Transverse colon (tissue), 4 donors: Measurements from ENCODE around the gene SORL1. TPM values are rescaled to one million over a fixed set of nuclear protein-coding genes. Genes with fewer than 3 reads are reported as not detected.
"Not testable (repeated sequence)": the region's sequence is repeated elsewhere in the genome, so short reads cannot be mapped to it uniquely, and the experiment has no call there.

Source experiments
- DNase-seq: peaks from one replicate; pipeline ENCODE4 v3.0.0-alpha.2; 2019
- H3K27ac ChIP-seq, 4 donors: fragments of 200-600 bp; sonication (generic); 2 replicates each; pipeline ENCODE4 v1.5.1; 2016 to 2018; ENCODE audit warnings: inconsistent platforms in 4 of 4
- H3K27me3 ChIP-seq: fragments of 200-600 bp; sonication (generic); 2 replicates; pipeline ENCODE4 v1.5.1; 2017; ENCODE audit warnings: inconsistent platforms
- H3K36me3 ChIP-seq, 4 donors: fragments of 200-600 bp; sonication (generic); 2 replicates each; pipeline ENCODE4 v1.5.1; 2017 to 2019; ENCODE audit warnings: inconsistent platforms in 4 of 4
- H3K4me1 ChIP-seq, 4 donors: fragments of 200-600 bp; sonication (generic); 2 replicates each; pipeline ENCODE4 v1.5.1; 2017 to 2020; ENCODE audit warnings: inconsistent platforms in 4 of 4
- H3K4me3 ChIP-seq, 4 donors: fragments of 200-600 bp; sonication (generic); 1 replicate in 1 of 4; 2 replicates in 3 of 4; pipeline versions ENCODE4 v1.5.1 to v1.6.1; 2017 to 2019; ENCODE audit warnings: inconsistent platforms in 4 of 4
- H3K9me3 ChIP-seq, 2 donors: fragments of 200-600 bp; sonication (generic); 2 replicates each; pipeline ENCODE4 v1.5.1; 2017 to 2019; ENCODE audit warnings: inconsistent platforms in 2 of 2
- EP300 ChIP-seq: sonication (generic); formaldehyde crosslinking; IDR thresholded peaks from one replicate; pipeline ENCODE4 v1.6.1; 2017; ENCODE audit warnings: antibody characterized with exemption, low read depth
- POLR2A ChIP-seq: fragments of 450-650 bp; IDR thresholded peaks from one replicate; pipeline ENCODE4 v1.6.1; 2016; ENCODE audit warnings: antibody characterized with exemption, mild to moderate bottlenecking, moderate library complexity
- POLR2AphosphoS5 ChIP-seq, 3 donors: sonication (generic); formaldehyde crosslinking; IDR thresholded peaks; one replicate each; pipeline ENCODE4 v1.6.1; 2016; ENCODE audit warnings: antibody characterized with exemption in 3 of 3
- WGBS, 2 donors: methylation state at CpG; one replicate each; pipeline ENCODE4 v1.1.5; 2018; ENCODE audit warnings: low coverage in 1 of 2; 5-methylcytosine and 5-hydroxymethylcytosine counted together
- in situ Hi-C, 4 donors: fragments of 200-750 bp; cut with MboI; loops; one replicate each; pipeline versions ENCODE4 v1.15.0 to v1.15.1; 2017; ENCODE audit warnings: low sequenced_read_pairs in 3 of 4, low pct_ligation_motif_present in 1 of 4, low pct_unique_long_range_greater_than_20kb in 1 of 4
- intact Hi-C: fragments of 100-400 bp; cut with DNase I; formaldehyde crosslinking; loops from one replicate; pipeline ENCODE4 v1.15.1; 2023; ENCODE audit warnings: low total_unique reads
- total RNA-seq, 4 donors: library from RNA; depleted of rRNA; stranded (reverse); fragments of >200 nt; gene quantifications; one replicate each; pipeline ENCODE4 v1.1.0, GENCODE V29; 2016
- TF ChIP-seq, protein P1 (sequence below), 5 experiments: fragments of 200-600 bp in 3 of 5; fragments of 450-650 bp in 2 of 5; sonication (generic) in 3 of 5; IDR thresholded peaks; 1 replicate in 2 of 5; 2 replicates in 3 of 5; pipeline ENCODE4 v1.5.1; 2016 to 2017; ENCODE audit warnings: antibody characterized with exemption in 5 of 5, inconsistent platforms in 3 of 5, mild to moderate bottlenecking in 2 of 5, moderate library complexity in 1 of 5

Gene SORL1
- total RNA-seq, 4 donors from 2014 or later, result 81.6 to 338 (median 129) TPM

DNA sequence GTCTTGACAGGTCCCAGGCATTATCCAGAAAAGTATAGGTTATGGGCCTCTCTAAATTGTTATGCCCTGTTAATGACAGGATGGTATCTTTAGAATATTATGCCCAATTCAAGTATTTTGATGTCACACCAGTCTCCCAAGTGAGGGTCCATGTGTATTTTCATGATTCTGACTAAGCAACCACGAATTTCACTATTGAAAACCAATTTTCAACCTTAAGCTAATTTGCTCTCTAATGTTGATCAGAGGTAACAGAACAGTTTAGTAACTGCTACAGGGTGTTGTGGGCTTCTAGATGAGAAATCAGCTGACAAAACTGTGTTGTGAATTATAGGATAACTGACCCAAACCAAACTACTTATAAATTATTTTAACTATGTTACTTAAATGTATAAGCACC, 48.6 kb downstream of the SORL1 start:
- peaks cover 0 to 2% of the 10 kb centered on the region in 2 donors for H3K9me3 ChIP-seq
- in situ Hi-C loops, result no loop called here
- TF ChIP-seq, protein P1, sequence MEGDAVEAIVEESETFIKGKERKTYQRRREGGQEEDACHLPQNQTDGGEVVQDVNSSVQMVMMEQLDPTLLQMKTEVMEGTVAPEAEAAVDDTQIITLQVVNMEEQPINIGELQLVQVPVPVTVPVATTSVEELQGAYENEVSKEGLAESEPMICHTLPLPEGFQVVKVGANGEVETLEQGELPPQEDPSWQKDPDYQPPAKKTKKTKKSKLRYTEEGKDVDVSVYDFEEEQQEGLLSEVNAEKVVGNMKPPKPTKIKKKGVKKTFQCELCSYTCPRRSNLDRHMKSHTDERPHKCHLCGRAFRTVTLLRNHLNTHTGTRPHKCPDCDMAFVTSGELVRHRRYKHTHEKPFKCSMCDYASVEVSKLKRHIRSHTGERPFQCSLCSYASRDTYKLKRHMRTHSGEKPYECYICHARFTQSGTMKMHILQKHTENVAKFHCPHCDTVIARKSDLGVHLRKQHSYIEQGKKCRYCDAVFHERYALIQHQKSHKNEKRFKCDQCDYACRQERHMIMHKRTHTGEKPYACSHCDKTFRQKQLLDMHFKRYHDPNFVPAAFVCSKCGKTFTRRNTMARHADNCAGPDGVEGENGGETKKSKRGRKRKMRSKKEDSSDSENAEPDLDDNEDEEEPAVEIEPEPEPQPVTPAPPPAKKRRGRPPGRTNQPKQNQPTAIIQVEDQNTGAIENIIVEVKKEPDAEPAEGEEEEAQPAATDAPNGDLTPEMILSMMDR (IDR thresholded peaks at IDR 0.05), result no peak
- no peak for TF ChIP-seq POLR2AphosphoS5 (IDR thresholded peaks at IDR 0.05)
- TF ChIP-seq EP300, result no peak
- TF ChIP-seq POLR2A, result no peak
- 76 to 78% methylated on average over 1 of the region's 1 CpG for WGBS, 2 donors
- H3K27me3 ChIP-seq, result no peaks in the 10 kb centered on the region
- no peak overlapping the region for H3K4me3 ChIP-seq
- no peak overlapping the region for H3K27ac ChIP-seq
- intact Hi-C loops, result no loop called here
- H3K4me1 ChIP-seq, result peaks cover 0 to 8% (median 0%) of the 10 kb centered on the region in 4 donors
- H3K36me3 ChIP-seq, result peaks cover 0 to 18% (median 0%) of the 10 kb centered on the region in 4 donors
- DNase-seq, result no peak

GRCh38 chr11:121503051-121503450, 50.9 kb downstream of the SORL1 start:
- Histone ChIP-seq H3K36me3 (peaks cover 0 to 15% (median 0%) of the 10 kb centered on the region in 4 donors), H3K27me3 (no peaks in the 10 kb centered on the region), H3K4me3 (no peak overlapping the region), H3K9me3 (peaks cover 0 to 6% of the 10 kb centered on the region in 2 donors), H3K27ac (no peak overlapping the region), H3K4me1 (no peaks in the 10 kb centered on the region)
- whole genome bisulfite sequencing, 2 donors, result 37 to 71% methylated on average over 3 of the region's 3 CpGs
- intact Hi-C loops, result no loop called here
- in situ Hi-C loops, result no loop called here
- DNase-seq, result no peak
- no peak for TF ChIP-seq POLR2AphosphoS5 (IDR thresholded peaks at IDR 0.05)
- TF ChIP-seq, protein P1 (IDR thresholded peaks at IDR 0.05), result no peak
- TF ChIP-seq EP300, result no peak
- TF ChIP-seq POLR2A, result no peak

DNA sequence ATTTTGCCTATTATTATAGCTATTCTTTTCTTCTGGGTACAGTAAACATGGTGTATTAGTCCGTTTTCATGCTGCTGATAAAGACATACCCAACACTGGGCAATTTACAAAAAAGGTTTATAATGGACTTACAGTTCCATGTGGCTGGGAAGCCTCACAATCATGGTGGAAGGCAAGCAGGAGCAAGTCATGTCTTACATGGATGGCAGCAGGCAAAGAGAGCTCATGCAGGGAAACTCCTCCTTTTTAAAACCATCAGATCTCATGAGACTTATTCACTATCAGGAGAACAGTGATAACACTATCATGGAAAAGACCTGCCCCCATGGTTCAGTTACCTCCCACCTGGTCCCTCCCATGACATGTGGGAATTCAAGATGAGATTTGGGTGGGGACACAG, 54.1 kb downstream of the SORL1 start:
- H3K27me3 ChIP-seq, H3K27ac ChIP-seq, intact Hi-C loops, H3K4me3 ChIP-seq, H3K4me1 ChIP-seq, H3K9me3 ChIP-seq, DNase-seq, in situ Hi-C loops: not testable (repeated sequence)
- WGBS, 2 donors, result 88% methylated on average over 1 of the region's 1 CpG
- H3K36me3 ChIP-seq, result peaks cover 0 to 13% (median 0%) of the 10 kb centered on the region in 4 donors

GRCh38 chr11:121508449-121508848, 56.3 kb downstream of the SORL1 start:
- DNase-seq, result no peak
- no peaks in the 10 kb centered on the region for H3K27me3 ChIP-seq
- no peak overlapping the region for H3K4me3 ChIP-seq
- peaks cover 0 to 6% of the 10 kb centered on the region in 2 donors for H3K9me3 ChIP-seq
- in situ Hi-C loops (no loop called here), intact Hi-C loops (no loop called here)
- H3K4me1 ChIP-seq, result no peaks in the 10 kb centered on the region
- peaks cover 0 to 13% (median 1%) of the 10 kb centered on the region in 4 donors for H3K36me3 ChIP-seq
- TF ChIP-seq EP300 (no peak), POLR2AphosphoS5 (IDR thresholded peaks at IDR 0.05) (no peak), POLR2A (no peak)
- TF ChIP-seq, protein P1 (IDR thresholded peaks at IDR 0.05), result no peak
- no peak overlapping the region for H3K27ac ChIP-seq

- Histone ChIP-seq H3K4me1 (no peaks in the 10 kb centered on the region), H3K9me3 (peaks cover 0 to 6% of the 10 kb centered on the region in 2 donors), H3K27me3 (no peaks in the 10 kb centered on the region), H3K27ac (no peak overlapping the region), H3K4me3 (no peak overlapping the region), H3K36me3 (peaks cover 0 to 17% (median 4%) of the 10 kb centered on the region in 4 donors)
- TF ChIP-seq POLR2A (no peak), POLR2AphosphoS5 (IDR thresholded peaks at IDR 0.05) (no peak), EP300 (no peak)
- TF ChIP-seq, protein P1 (IDR thresholded peaks at IDR 0.05), result no peak
- 87 to 90% methylated on average over 2 of the region's 2 CpGs for WGBS, 2 donors
- DNase-seq, result no peak
- intact Hi-C loops (no loop called here), in situ Hi-C loops (no loop called here)
Observed at GRCh38 chr11:121510438-121510837, 58.3 kb downstream of the SORL1 start.
